NCI-H2227 treated with DMSO at 0.1 percent for 48 hours (cell line): ENCODE data around the gene KLHL42.

Experiments
- DNase-seq: peaks from one replicate; lab custom pipeline; 2025; lab: John Stamatoyannopoulos, UW

KLHL42 gene

GRCh38 chr12:27780612-27781408, 777 bp downstream of the KLHL42 start:
- no peak for DNase-seq

DNA sequence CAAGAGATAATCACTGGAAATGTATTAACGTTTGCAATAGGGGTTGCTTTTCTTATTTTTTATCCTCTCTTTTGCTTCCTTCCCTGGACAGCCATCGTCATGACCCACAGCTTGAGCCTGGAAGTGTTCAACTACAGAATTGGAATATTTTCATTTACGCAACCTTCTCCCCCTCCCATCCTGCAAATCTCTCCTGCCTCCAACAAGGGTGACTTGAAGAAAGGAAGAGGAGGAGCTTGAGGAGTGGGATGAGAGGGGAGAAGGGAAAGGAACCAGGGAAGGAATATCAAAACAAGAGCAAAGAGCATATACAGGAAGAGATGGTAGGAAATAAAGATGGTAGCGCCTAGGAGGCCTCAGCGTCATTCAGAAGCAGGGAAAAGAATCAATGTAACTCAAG, 1.6 kb downstream of the KLHL42 start:
- DNase-seq, result peak; percentile 3

- DNase-seq, result no peak
Measured at GRCh38 chr12:27782481-27782880, 2.4 kb downstream of the KLHL42 start.

DNA sequence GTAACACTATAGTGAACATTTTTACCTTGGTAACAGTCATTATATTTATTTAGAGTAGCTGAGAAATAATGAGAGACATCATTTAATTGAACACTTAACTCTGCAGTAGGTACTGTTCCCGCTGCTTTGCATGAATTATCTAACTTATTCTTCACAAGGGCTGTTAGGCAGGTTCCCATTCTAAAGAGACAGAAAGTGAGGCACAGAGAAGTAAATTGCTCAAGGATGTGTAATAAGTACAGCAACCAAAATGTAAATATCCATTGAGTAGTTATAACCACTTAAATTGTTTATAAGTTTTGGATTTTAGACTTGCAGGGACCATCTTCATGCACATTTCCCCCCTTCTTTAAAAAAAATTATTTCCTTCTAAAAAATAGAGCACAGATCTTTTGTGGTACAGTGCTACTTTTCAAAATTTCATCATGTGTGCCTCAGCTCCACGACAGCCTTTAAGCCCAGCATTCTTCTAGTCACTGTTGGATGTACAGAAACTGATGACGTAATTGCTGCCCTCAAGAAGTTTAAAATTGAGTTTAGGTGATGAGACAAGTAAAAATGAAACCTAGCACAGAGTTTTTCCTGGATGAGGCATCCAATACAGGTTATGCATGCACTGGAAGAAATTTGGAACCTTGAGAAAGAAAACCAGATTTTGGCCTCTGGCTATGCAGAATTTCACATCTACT, 6.0 kb downstream of the KLHL42 start:
- DNase-seq, result no peak

GRCh38 chr12:27787559-27787958, 7.5 kb downstream of the KLHL42 start:
- DNase-seq, result no peak

DNA sequence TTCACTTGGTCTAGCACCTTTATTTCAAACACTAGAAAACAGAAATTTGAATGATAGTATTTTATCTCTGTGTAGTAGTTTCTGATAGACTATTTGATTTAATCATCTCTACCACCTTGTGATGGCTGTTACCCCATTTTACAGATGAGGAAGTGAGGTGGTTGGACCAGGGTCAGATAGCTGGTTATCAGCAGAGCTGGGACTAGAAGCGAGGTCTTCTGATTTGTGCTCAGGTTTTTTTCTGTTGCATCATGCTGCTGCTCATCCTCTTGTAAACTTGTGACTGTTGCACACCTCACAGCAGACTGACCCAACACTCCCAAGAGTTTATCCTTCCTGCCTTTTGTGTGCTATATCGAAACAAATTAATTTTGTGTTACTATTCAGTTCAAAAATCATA, 10.1 kb downstream of the KLHL42 start:
- DNase-seq, result no peak

- no peak for DNase-seq
Measured at GRCh38 chr12:27794818-27795584, 15.0 kb downstream of the KLHL42 start.

DNA sequence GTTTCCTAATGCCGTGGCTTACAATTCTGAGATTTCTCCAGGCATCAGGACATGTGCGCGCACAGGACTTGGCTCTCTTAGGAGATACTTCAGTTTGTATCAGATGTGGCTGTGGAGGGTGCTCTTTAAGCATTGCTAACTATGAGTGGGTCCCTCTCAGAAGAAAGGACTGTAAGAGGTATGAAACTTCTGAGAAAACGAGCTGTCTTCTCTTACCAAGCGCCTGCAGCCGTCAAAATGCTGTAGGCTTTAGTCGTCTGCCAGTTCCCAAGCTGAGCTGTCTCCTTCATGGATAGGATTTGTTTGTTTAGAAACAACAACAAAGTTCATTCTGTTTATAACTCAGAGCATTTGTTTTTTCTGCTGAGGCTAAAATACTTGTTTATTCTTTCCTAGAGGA, 16.1 kb downstream of the KLHL42 start:
- no peak for DNase-seq

GRCh38 chr12:27797301-27798025, 17.4 kb downstream of the KLHL42 start:
- DNase-seq, result no peak

DNA sequence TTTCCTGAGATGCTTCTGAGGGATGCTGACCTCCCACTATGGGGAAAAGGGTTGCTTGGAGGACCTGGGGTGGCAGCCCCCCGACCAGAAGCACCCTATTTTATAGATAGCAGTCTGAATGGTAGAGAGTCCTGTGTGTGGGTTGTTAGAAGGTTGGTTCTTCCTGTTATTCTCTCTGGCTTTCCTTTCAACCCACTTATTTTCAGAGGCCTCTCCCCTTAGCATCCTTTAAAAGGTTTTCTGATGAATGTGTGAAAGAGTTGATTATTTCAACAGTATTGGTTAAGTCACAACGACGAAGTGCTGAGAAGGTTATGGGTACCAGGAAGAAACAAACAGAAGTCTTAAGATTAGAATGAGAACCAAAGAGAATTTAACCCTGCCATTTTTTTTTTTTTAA, 20.8 kb downstream of the KLHL42 start:
- no peak for DNase-seq

- DNase-seq, result no peak
Measured at GRCh38 chr12:27801630-27802029, 21.6 kb downstream of the KLHL42 start.

DNA sequence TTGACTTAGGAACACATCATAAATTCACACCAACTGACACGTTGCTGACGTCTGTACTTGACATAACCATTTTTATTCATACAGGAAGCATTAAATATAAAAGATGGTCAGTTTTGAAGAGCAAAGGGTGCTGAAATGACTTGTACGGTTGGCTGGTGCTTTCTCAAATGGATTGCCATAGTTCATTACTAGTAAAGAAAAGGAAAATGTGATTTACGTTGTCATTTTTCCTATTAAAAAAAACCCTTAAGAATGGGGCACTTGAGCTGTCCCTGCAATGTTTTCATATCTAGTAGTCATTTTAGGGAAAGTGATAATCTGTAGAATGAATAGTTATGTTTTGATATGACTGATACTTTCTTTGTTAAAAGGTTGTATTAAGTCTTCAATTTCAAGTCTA, 22.5 kb downstream of the KLHL42 start:
- DNase-seq, result no peak

- DNase-seq, result no peak
Measured at GRCh38 chr12:27802936-27803335, 22.9 kb downstream of the KLHL42 start.

- no peak for DNase-seq
Measured at GRCh38 chr12:27805238-27805637, 25.2 kb downstream of the KLHL42 start.

DNA sequence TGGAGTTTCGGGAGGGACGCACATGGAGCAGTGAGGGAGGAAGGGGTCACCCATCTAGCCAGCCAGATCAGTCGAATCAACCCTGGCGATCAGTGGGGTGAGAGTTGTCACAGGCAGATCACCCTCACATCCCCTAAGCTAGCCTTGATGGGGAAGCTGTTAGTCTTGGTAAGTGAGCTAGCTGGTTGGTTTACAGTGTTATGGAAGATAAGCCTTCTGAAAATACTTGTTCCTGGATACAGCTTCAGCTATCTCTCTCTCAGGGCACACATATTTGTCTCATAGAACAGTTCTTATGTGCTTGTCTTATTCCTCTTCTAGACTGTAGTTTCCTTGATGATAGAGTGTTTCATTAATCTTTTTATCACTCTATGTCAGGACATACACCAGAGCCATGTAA, 26.2 kb downstream of the KLHL42 start:
- DNase-seq, result no peak

GRCh38 chr12:27807063-27807703, 27.1 kb downstream of the KLHL42 start:
- no peak for DNase-seq

- no peak for DNase-seq
Measured at GRCh38 chr12:27808841-27809240, 28.8 kb downstream of the KLHL42 start.

GRCh38 chr12:27810756-27811155, 30.7 kb downstream of the KLHL42 start:
- DNase-seq, result no peak

DNA sequence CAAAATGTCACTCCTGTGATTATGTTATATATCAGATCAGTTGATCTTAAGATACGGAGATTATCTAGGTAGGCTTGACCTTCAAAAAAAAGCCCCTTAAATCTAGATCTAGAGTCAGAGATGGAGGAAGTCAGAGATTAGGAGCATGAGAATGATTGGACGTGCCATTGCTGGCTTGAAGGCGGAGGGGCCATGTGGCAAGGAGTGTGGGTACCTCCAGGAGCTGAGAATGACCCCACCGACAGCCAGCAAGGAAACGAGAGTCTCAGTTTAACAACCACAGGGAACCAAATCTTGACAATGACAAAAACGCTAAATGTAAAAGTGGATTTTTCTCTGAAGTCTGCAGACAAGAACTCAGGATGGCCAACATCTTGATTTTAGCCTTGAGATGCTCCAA, 32.5 kb downstream of the KLHL42 start:
- DNase-seq, result no peak

GRCh38 chr12:27814411-27814810, 34.4 kb downstream of the KLHL42 start:
- DNase-seq, result no peak

DNA sequence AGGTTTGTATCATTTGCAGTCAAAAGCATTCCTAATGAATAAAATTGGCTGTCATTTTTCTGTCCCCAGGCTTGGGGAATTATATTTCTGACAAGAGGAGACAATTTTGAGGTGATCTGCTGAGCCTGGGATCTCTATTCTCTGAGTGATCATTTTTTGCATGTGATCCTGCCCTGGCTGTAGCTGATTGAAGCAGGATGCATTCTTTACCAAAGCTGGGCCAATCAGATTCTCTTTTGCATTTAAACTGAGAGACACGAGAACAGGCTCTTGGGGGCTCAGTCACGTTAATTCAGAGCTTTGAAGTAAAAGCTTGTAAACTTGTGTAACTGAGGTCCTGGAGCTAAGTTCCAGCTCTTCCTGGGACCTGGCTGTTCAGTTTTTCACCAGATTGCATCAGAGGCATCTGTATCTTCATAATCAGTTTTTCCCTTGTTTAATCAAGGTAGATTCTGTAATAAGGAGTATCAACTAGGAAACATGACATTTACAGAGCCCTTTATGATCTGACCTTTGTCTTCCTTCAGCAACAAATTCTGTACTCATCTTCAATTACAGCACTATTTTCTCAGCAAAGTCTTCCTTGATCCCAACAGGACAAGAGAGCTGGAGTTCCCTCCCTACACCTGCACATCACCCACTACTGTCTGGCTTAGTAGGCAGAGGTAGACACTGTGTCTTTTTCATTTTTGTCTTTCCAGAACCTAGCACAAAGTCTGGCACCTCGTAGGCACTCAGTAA, 35.0 kb downstream of the KLHL42 start:
- DNase-seq, result no peak
